H1 (cell line): ENCODE results near the gene LCN6. TPM values are rescaled to one million over a fixed set of nuclear protein-coding genes. Genes with fewer than 3 reads are reported as not detected.

Experiments used
- CBX5 ChIP-seq: fragments of 300-800, 300-1000 bp; sonication (generic); IDR thresholded peaks from 2 replicates; pipeline ENCODE4 v1.7.1; 2016; ENCODE audit warnings: antibody characterized with exemption, low read length, low read depth
- CBX8 ChIP-seq: fragments of 300-800, 300-1000 bp; sonication (generic); IDR thresholded peaks from 2 replicates; pipeline ENCODE4 v1.7.1; 2016; ENCODE audit warnings: low read depth, low read length, borderline replicate concordance
- CHD7 ChIP-seq: fragments of 300-600 bp; sonication (generic); IDR thresholded peaks from 2 replicates; pipeline ENCODE4 v1.7.1; 2012; ENCODE audit warnings: low read length, moderate library complexity, mild to moderate bottlenecking, inconsistent platforms; ENCODE audit not compliant: insufficient replicate concordance
- EZH2 ChIP-seq: fragments of 200-600 bp; sonication (generic); IDR thresholded peaks from 2 replicates; pipeline ENCODE4 v1.7.1; 2012; ENCODE audit warnings: low read depth, mild to moderate bottlenecking, moderate library complexity, low read length, inconsistent platforms; ENCODE audit not compliant: severe bottlenecking
- FOSL1 ChIP-seq: IDR thresholded peaks from 2 replicates; pipeline ENCODE4 v1.6.1; 2011; ENCODE audit warnings: mild to moderate bottlenecking, low read depth, low read length, moderate library complexity; ENCODE audit not compliant: insufficient read depth
- KDM1A ChIP-seq: fragments of 200-600, 300-600 bp; sonication (generic); IDR thresholded peaks from 2 replicates; pipeline ENCODE4 v1.7.1; 2016; ENCODE audit warnings: mild to moderate bottlenecking, low read length, borderline replicate concordance
- NANOG ChIP-seq: IDR thresholded peaks from 2 replicates; pipeline ENCODE4 v1.6.1; 2011; ENCODE audit warnings: low read length, low read depth, mild to moderate bottlenecking, inconsistent platforms; ENCODE audit not compliant: insufficient read depth, poor library complexity, severe bottlenecking
- RXRA ChIP-seq: IDR thresholded peaks from 2 replicates; pipeline ENCODE4 v1.6.1; 2011; ENCODE audit warnings: low read depth, mild to moderate bottlenecking, low read length, moderate library complexity; ENCODE audit not compliant: insufficient read depth
- SIN3A ChIP-seq, 2 experiments: IDR thresholded peaks in 1 of 2; conservative IDR thresholded peaks in 1 of 2; 2 replicates each; pipeline ENCODE4 v1.6.1; 2011 to 2012; ENCODE audit warnings: low read length in 2 of 2, improper control_type of control experiment in 1 of 2, low read depth in 1 of 2, mild to moderate bottlenecking in 1 of 2
- YY1 ChIP-seq: IDR thresholded peaks from 2 replicates; pipeline ENCODE4 v1.6.1; 2011; ENCODE audit warnings: low read depth, mild to moderate bottlenecking, low read length
- polyA plus RNA-seq, 7 experiments: library from polyadenylated mRNA; depleted of rRNA in 3 of 7; stranded (reverse) in 5 of 7; unstranded in 2 of 7; fragments of >200 nt in 5 of 7; fragments of 200-250 nt in 2 of 7; gene quantifications; 1 replicate in 5 of 7; 2 replicates in 1 of 7; 4 replicates in 1 of 7; pipeline versions ENCODE4 v1.2.1 to v1.2.3, GENCODE V29; 2011 to 2013; ENCODE audit warnings: missing spikeins in 2 of 7, mixed read lengths in 2 of 7
- total RNA-seq: library from RNA; stranded (reverse); fragmentation: NEBNext Ultra II Directional; extraction: Animal tissue kit (Norgen Biotek cat#: 25700); gene quantifications from 2 replicates; pipeline ENCODE4 v1.2.1, GENCODE V29; 2021

The LCN6 gene
- total and polyA plus RNA-seq, 2 of the 8 experiments (the other 6 are each of a cell fraction or from before 2014, with no cell fraction given): not detected

- TF ChIP-seq CBX5 (no peak), SIN3A (conservative IDR thresholded peaks at IDR 0.05 in 1 of 2, IDR thresholded peaks at IDR 0.05 in 1 of 2; ENCODE audit: low read depth in 1 of 2, low read length in 2 of 2) (peak; percentile 66 to 87; a peak in 2 of 4 replicates), CBX8 (no peak), KDM1A (no peak), CHD7 (no peak), RXRA (no peak), EZH2 (no peak), YY1 (0 out of 2 replicates have a peak, but pooled peaks have one; percentile 19), NANOG (no peak), FOSL1 (no peak)
Measured at GRCh38 chr9:136728080-136728547, 20.2 kb downstream of the LCN6 start (continued).
